Measurements from ENCODE around the gene NCF4.

NCF4 gene

GRCh38 chr22:36860821-36861659 is at the start of gene NCF4:
Gene NCF4 (plus strand): TSS chr22:36861006. CDS start chr22:36861172, 166 bp downstream.
- no peak for DNase-seq

DNA sequence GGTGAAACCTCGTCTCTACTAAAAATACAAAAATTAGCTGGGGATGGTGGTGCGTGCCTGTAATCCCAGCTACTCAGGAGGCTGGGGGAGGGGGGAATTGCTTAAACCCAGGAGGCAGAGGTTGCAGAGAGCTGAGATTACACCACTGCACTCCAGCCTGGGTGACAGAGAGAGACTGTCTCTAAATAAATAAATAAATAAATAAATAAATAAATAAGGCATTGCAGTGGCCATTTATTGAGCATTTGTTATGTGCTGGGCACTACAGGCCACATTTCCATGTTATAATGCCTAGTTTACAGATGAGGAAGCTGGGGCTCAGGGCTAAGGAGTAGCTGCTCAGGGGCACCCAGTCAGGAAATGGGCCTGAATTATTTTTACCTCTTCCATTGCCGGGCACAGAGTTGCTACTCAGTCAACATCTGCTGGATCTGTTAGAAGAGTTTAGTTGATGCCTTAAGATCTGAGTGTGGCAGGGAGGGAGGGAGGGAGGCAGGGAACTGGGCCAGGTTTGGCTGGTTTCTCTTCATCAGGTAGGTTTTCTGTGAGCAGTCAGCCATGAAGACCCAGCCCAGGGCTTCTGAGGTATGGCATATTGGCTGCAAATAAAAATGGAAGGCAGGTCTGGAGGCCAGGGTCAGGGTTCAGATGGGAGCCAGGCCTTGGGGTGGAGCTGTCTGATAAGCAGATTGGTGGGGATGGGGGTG is 49.6 kb upstream of the NCF4 start:
- DNase-seq = no peak

DNA sequence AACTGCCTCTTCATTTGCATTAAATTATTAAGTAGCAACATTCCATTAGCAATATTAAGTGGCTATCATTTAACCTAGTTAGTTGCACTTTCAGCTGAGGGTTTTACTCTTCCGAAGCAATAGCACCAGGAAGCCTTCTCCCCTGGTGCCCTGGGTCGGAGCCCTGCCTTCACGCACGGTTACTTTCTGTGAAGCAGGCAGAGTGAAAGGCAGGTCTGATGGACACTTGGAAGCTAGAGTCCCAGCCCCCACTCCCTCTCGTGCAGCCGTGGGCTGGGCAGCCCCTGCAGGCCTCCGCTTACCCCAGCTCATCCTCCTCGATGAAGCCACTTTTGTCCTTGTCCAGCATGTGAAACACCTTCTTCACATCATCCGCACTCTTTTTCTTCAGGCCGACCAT is 46.0 kb upstream of the NCF4 start:
- DNase-seq = no peak

- DNase-seq = no peak
Measured at GRCh38 chr22:36815558-36816338, 45.1 kb upstream of the NCF4 start.

- DNase-seq = no peak
Measured at GRCh38 chr22:36816339-36816635, 44.5 kb upstream of the NCF4 start.

- no peak for DNase-seq
Measured at GRCh38 chr22:36816636-36817524, 43.9 kb upstream of the NCF4 start, which contains the start of gene PVALB. Gene PVALB (minus strand): TSS chr22:36817035. CDS start chr22:36817005, 30 bp downstream.

DNA sequence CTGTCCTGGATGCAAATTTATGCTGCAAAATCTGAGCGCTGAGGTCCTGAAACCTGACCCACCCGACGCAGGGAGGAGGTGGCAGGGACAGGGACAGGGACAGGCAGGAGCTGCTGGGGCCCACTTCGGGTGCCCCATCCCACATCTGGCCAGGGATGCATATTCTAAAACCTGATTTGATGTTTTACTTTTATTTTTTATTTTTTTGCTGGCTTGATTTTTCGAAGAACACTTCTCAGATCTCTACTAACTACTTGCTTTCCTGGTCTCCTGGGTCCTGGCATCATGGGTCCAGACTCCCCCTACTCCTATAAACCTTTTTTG is 43.3 kb upstream of the NCF4 start:
- DNase-seq = no peak

GRCh38 chr22:36818010-36818642 is 42.7 kb upstream of the NCF4 start:
- no peak for DNase-seq

DNA sequence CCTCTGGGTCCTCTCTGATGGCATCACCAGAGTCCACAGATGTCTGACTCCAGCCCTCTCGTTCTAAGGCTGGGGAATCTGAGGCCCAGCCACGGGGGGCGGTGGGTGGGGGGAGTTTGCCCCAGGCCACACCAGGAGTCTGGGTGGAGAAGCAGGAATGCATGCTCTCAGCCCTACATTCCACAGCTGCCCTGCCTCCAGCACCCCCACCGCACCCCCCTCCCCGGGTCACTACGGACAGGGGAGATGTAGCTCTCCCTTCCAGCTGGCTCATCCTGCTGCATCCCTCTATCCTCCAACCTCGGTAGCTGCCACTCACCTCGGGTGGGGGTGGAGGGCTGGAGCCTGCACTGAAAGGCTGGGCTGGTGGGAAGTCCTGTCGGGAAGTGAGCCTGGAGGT is 41.7 kb upstream of the NCF4 start:
- DNase-seq = no peak

DNA sequence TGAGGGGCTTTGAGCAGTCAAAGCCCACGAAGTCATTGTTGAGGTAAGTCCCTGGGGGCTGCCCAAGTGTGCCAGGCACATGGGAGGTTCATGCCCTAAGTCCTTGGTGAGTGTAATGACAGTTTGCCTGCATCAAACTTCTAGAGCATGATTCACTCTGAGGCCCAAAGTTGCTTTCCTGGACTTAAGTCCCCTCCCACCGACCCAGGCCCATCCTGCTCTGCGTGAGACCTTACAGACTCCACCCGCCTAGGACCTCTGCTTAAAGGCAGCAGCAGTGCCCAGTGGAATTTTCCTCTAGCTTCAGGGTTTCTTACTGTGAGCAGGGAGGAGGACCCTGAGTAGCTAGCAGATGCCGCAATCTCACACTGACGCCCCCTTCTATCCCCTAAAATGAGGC is 38.2 kb upstream of the NCF4 start:
- DNase-seq = no peak

DNA sequence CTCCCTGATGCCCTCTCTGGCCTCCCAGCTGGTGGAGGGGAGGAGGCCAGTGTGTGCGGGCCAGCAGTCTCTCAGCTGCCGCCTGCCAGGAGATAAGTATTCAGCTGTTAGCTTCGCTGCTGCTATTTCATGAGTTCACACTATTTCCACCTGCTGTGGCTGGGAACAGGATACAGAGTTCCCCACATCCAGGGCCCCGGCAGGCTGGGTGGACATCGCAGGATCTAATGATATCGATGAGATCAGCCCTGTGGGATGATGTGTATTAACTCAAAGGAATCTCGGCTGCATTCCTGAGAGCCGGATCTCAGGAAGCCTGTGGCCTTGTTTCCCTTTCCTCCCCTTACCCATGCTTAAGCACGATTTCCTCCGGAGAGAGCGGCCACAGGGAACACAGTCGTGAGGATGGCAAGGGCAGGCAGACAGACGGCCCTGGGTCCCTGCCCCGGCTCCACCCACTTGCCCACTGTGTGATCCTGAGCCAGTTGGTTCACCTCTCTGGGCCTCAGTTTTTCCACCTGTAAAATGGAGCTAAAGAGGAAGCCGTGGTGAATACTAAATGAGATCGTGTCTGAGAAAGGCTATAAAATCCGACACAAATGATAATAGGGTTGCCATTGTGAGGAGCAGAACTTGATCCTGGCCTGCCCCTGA is 37.5 kb upstream of the NCF4 start:
- DNase-seq = no peak

- DNase-seq = no peak
Measured at GRCh38 chr22:36824655-36825054, 36.2 kb upstream of the NCF4 start.

GRCh38 chr22:36826262-36826661 is 34.5 kb upstream of the NCF4 start:
- no peak for DNase-seq

GRCh38 chr22:36828815-36829214 is 32.0 kb upstream of the NCF4 start:
- no peak for DNase-seq

DNA sequence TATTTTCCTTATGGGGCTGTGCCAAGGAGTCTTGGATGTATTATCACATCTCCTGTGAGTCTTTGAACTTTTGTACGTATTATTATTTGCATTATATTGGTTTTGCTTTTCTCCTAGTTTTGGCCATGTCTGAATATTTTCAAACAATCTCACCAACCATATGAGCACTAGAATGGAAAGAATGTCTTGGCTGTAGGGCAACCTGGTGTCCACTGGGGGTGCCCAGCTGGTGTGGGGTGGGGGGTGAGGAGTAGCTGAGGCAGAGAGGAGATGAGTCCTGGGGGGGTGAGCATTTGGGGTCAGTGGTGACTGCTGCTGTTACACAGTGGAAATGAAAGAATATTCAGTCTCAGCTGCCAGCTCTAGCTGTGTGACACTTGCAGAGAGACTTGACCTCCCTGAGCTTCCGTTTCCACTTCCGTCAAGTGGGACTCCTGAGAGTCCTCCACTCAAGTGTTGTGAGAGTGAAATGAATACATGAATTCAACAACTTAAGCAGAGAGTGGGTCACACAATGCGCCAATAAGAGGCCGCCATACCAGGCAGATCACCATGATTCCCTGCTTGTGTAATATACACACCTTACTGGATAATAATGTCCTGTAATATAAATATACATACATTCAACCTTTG is 31.3 kb upstream of the NCF4 start:
- DNase-seq = no peak

DNA sequence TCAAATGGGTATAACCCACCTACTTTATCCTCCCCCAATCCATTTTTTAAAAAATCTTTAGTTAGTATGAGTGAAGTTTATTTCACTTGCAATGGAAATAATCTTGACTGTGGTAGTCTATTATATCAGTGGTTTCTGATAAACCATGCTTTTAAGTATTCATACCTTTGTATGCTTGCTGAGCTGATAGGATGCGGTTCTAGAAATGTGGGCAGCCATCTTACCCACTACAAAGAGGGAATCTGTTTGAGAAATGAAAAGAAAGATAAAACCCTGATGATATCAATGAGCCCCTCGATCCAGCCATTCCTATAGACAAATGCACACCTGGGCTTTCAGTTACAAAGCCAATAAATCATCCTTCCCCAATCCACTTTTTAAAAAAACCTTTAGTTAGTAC is 30.2 kb upstream of the NCF4 start:
- no peak for DNase-seq

GRCh38 chr22:36831206-36831605 is 29.6 kb upstream of the NCF4 start:
- no peak for DNase-seq

- no peak for DNase-seq
Measured at GRCh38 chr22:36831717-36832116, 29.1 kb upstream of the NCF4 start.

- DNase-seq = no peak
Measured at GRCh38 chr22:36833073-36833472, 27.7 kb upstream of the NCF4 start.

DNA sequence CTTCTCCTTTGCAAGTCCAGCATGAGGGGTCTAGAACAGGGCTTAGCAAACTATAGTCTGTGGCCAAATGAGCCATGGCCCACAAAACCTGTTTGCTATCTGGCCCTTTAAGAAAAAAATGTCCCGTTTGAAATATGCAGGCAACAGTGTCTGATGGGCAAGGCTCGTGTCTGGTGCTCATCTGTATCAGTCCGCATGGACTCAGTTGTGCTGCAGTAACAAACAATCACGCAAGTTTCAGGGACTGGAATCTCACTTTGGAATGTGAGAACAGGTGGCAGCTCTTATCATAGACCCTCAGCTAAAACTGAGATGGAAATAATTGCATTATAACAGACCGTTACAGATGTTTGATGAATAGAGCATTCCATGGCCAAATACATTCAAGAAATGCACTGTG is 24.9 kb upstream of the NCF4 start:
- DNase-seq = no peak
